AG04449 (cell line): ENCODE measurements around the gene TGIF2LX.
"Not testable (repeated sequence)": the region's sequence is repeated elsewhere in the genome, so short reads cannot be mapped to it uniquely, and the experiment has no call there.

Experiments used
- CTCF ChIA-PET: fragments of 350-600 bp; formaldehyde crosslinking; extraction: SDS; loops from one replicate; lab custom pipeline; 2021; ENCODE audit warnings: antibody characterized with exemption; lab: Yijun Ruan, JAX
- POLR2A ChIA-PET: fragments of 400-600, 350-600 bp; formaldehyde crosslinking; extraction: SDS; loops from one replicate; lab custom pipeline; 2020; ENCODE audit warnings: antibody characterized with exemption, inconsistent platforms; lab: Yijun Ruan, JAX
- DNase-seq: peaks from one replicate; pipeline ENCODE4 v3.0.0-alpha.2; 2010; ENCODE audit warnings: low read depth, low spot score
- H3K4me3 ChIP-seq: 2 replicates; pipeline ENCODE4 v1.5.1; 2011; ENCODE audit warnings: low read depth, mild to moderate bottlenecking, control low read depth, low read length

Gene TGIF2LX

DNA sequence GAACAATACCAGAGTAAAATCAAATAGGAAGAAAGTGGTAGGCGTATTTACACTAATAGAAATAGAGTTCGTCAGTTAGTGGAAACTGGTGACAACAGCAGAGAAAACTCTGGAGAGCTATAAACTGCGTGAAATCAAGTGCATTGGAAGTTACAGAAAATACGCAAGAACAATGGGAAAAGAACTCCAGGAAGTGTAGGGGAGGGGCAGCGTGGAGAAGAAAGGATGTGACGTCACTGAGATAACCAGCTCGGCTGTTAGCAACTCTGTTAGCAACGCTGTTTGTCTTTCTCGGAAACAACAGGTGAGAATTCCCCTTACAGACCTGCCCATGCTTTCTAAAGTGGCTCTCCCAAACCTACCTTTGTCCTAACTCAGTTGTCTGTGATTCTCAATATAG is at the start of gene TGIF2LX:
Gene TGIF2LX, plus strand, starts transcription at position 244 of the 400 bp plus-strand sequence. CDS start 178 bp downstream, outside the sequence.
- H3K4me3 ChIP-seq, POLR2A ChIA-PET, DNase-seq, CTCF ChIA-PET: not testable (repeated sequence)

DNA sequence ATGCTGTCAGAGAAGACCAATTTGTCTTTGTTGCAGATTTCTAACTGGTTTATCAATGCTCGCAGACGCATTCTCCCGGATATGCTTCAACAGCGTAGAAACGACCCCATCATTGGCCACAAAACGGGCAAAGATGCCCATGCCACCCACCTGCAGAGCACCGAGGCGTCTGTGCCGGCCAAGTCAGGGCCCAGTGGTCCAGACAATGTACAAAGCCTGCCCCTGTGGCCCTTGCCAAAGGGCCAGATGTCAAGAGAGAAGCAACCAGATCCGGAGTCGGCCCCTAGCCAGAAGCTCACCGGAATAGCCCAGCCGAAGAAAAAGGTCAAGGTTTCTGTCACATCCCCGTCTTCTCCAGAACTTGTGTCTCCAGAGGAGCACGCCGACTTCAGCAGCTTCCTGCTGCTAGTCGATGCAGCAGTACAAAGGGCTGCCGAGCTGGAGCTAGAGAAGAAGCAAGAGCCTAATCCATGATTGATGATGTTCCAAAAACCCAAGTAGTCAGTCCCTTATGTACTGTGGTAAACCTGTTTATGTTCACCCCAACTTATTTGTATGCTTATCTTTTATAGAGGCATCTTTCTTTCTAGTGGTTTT is 728 bp downstream of the TGIF2LX start:
- DNase-seq, POLR2A ChIA-PET, H3K4me3 ChIP-seq, CTCF ChIA-PET: not testable (repeated sequence)

DNA sequence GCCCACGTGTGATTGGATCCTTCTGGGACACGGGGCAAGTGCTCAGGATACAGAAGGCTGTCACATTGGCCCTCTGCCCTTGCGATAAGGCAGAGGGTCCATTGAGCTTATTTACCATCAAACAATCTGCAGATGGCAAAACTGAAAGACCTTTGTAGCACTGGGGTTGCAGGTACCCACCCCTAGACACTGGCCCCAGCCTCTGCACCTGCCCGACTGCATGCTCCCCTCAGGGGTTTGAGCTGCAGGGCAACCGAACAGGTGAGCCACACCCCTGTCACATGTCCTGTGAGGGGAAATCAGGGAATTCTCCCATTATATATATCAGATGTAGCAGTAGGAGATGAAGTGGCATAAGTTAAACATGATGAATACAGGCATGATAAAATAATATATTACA is 21.4 kb downstream of the TGIF2LX start:
- DNase-seq, POLR2A ChIA-PET, CTCF ChIA-PET, H3K4me3 ChIP-seq: not testable (repeated sequence)

DNA sequence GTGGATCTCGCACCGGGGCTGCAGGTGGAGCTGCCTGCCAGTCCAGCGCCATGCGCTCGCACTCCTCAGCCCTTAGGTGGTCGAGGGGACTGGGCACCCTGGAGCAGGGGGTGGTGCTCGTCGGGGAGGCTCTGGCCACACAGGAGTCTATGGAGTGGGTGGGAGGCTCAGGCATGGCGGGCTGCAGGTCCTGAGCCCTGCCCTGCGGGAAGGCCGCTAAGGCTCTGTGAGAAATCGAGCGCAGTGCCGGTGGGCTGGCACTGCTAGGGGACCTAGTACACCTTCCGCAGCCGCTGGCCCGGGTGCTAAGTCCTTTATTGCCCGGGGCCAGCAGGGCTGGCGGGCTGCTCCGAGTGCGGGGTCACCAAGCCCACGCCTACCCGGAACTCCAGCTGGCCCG is 43.9 kb downstream of the TGIF2LX start:
- CTCF ChIA-PET, POLR2A ChIA-PET: not testable (repeated sequence)

More for the DNA sequence above, 43.9 kb downstream of the TGIF2LX start:
- H3K4me3 ChIP-seq, DNase-seq: not testable (repeated sequence)
